Ascending aorta (tissue), 2 donors: ENCODE results near the gene P2RY12. TPM values are rescaled to one million over a fixed set of nuclear protein-coding genes. Genes with fewer than 3 reads are reported as not detected.

Source experiments
- DNase-seq, 2 donors: peaks; one replicate each; pipeline ENCODE4 v3.0.0-alpha.2; 2019; ENCODE audit warnings: low spot score in 2 of 2
- H3K27ac ChIP-seq, 2 donors: fragments of 200-600 bp; sonication (generic); one replicate each; pipeline ENCODE4 v1.5.1; 2016 to 2017; ENCODE audit warnings: mild to moderate bottlenecking in 1 of 2
- H3K27me3 ChIP-seq: fragments of 200-600 bp; sonication (generic); one replicate; pipeline ENCODE4 v1.5.1; 2017
- H3K36me3 ChIP-seq, 2 donors: fragments of 200-600 bp; sonication (generic); one replicate each; pipeline ENCODE4 v1.5.1; 2016
- H3K4me1 ChIP-seq, 2 donors: fragments of 200-600 bp; sonication (generic); one replicate each; pipeline ENCODE4 v1.5.1; 2016 to 2017; ENCODE audit warnings: mild to moderate bottlenecking in 1 of 2
- H3K4me3 ChIP-seq, 2 donors: fragments of 200-600 bp; sonication (generic); one replicate each; pipeline ENCODE4 v1.5.1; 2016 to 2017; ENCODE audit warnings: mild to moderate bottlenecking in 1 of 2
- H3K9me3 ChIP-seq, 2 donors: fragments of 200-600 bp; sonication (generic); one replicate each; pipeline ENCODE4 v1.5.1; 2016
- CTCF ChIP-seq, 3 experiments: fragments of 200-600 bp in 2 of 3; fragments of 450-650 bp in 1 of 3; sonication (generic) in 2 of 3; IDR thresholded peaks; one replicate each; pipeline ENCODE4 v1.5.1; 2016 to 2019; ENCODE audit warnings: antibody characterized with exemption in 3 of 3, mild to moderate bottlenecking in 1 of 3, moderate library complexity in 1 of 3
- intact Hi-C: fragments of 100-400 bp; cut with DNase I; formaldehyde crosslinking; loops from one replicate; pipeline ENCODE4 v1.15.1; 2023
- total RNA-seq: library from RNA; depleted of rRNA; stranded (reverse); fragments of >200 nt; gene quantifications from one replicate; pipeline ENCODE4 v1.1.0, GENCODE V29; 2016

P2RY12 gene
- total RNA-seq, 1 donor from 2014 or later = not detected

GRCh38 chr3:151391720-151392119 lies 7.2 kb upstream of the P2RY12 start:
- no peak for DNase-seq
- H3K4me3 ChIP-seq = no peak overlapping the region
- H3K27me3 ChIP-seq = no peaks in the 10 kb centered on the region
- intact Hi-C loops = no loop called here
- no peaks in the 10 kb centered on the region for H3K4me1 ChIP-seq
- no peaks in the 10 kb centered on the region for H3K36me3 ChIP-seq
- no peak for TF ChIP-seq CTCF (IDR thresholded peaks at IDR 0.05)
- no peak overlapping the region for H3K27ac ChIP-seq
- H3K9me3 ChIP-seq = no peaks in the 10 kb centered on the region

- Histone ChIP-seq H3K27me3 (no peaks in the 10 kb centered on the region), H3K9me3 (no peaks in the 10 kb centered on the region), H3K27ac (no peak overlapping the region), H3K4me3 (no peak overlapping the region), H3K4me1 (no peaks in the 10 kb centered on the region), H3K36me3 (no peaks in the 10 kb centered on the region)
- intact Hi-C loops = no loop called here
- no peak for DNase-seq
- no peak for TF ChIP-seq CTCF (IDR thresholded peaks at IDR 0.05)
These were observed 3.3 kb upstream of the P2RY12 start for GRCh38 chr3:151387842-151388241.

- no peaks in the 10 kb centered on the region for H3K9me3 ChIP-seq
- intact Hi-C loops = no loop called here
- no peak for TF ChIP-seq CTCF (IDR thresholded peaks at IDR 0.05)
- H3K4me1 ChIP-seq = no peaks in the 10 kb centered on the region
- H3K4me3 ChIP-seq = no peak overlapping the region
- H3K27me3 ChIP-seq = no peaks in the 10 kb centered on the region
- H3K36me3 ChIP-seq = no peaks in the 10 kb centered on the region
- no peak for DNase-seq
- H3K27ac ChIP-seq = no peak overlapping the region
These were observed 2.9 kb upstream of the P2RY12 start for GRCh38 chr3:151387432-151387831.

DNA sequence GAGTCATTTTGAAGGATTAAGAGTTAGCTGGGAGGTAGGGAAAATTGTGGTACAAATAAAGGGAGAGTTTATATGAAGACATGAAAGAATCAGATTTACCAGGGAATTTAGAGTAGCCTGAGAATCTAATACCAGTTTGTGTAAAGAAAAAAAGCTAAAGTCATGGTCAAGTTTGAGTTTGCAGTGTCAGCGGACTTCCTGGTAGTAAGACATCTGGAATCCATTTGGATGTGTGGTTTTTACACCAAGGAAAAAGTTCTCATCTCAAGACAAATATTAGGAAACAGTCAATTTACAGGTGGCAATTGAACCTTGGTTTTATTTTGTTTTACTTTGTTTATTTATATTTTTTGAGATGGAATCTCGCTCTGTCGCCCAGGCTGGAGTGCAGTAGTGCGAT lies 1.5 kb upstream of the P2RY12 start:
- Histone ChIP-seq H3K27me3 (no peaks in the 10 kb centered on the region), H3K4me1 (no peaks in the 10 kb centered on the region), H3K4me3 (no peak overlapping the region), H3K9me3 (no peaks in the 10 kb centered on the region), H3K27ac (no peak overlapping the region), H3K36me3 (no peaks in the 10 kb centered on the region)
- intact Hi-C loops = no loop called here
- no peak for DNase-seq
- no peak for TF ChIP-seq CTCF (IDR thresholded peaks at IDR 0.05)

GRCh38 chr3:151383956-151384355 lies 597 bp downstream of the P2RY12 start:
- Histone ChIP-seq H3K27ac (no peak overlapping the region), H3K9me3 (no peaks in the 10 kb centered on the region), H3K36me3 (no peaks in the 10 kb centered on the region), H3K27me3 (no peaks in the 10 kb centered on the region), H3K4me1 (no peaks in the 10 kb centered on the region), H3K4me3 (peak overlapping the region; percentile 32)
- DNase-seq = no peak
- TF ChIP-seq CTCF (IDR thresholded peaks at IDR 0.05) = no peak
- intact Hi-C loops = no loop called here

DNA sequence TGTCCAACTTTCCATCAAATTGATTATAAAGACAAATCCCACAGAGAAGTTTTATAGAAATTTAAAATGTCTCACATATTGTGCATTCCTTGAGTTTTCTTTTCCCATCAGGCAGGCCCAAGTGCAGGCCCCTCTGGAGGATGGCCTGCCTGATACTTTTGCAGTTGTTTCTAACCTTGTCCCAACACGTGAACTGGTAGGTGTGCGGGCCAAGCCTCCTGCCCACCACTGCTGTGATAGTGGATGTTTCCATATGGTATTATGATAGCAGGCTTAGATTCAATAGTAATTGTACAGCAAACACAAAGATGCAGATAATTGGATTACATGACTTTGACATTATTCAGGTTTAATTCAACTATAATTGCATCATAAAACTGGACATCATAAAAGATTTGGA lies 1.4 kb downstream of the P2RY12 start:
- H3K36me3 ChIP-seq = no peaks in the 10 kb centered on the region
- H3K4me1 ChIP-seq = no peaks in the 10 kb centered on the region
- H3K27ac ChIP-seq = no peak overlapping the region
- no peaks in the 10 kb centered on the region for H3K27me3 ChIP-seq
- DNase-seq = no peak
- no peak overlapping the region for H3K4me3 ChIP-seq
- TF ChIP-seq CTCF (IDR thresholded peaks at IDR 0.05) = no peak
- intact Hi-C loops = no loop called here
- H3K9me3 ChIP-seq = no peaks in the 10 kb centered on the region
